Activated T-helper 1 cell treated with anti-CD3 and anti-CD28 coated beads, Interleukin-2, amount 50 U/mL, for 16 hours (primary cell): Measurements from ENCODE around the gene RGS3.
"Not testable (repeated sequence)": the region's sequence is repeated elsewhere in the genome, so short reads cannot be mapped to it uniquely, and the experiment has no call there.

ENCODE experiments used
- DNase-seq, 2 donors: peaks; one replicate each; pipeline ENCODE4 v3.0.0-alpha.2; 2020; ENCODE audit warnings: low read depth in 1 of 2, low spot score in 1 of 2

The RGS3 gene

GRCh38 chr9:113488071-113488470 is 24.5 kb downstream of the RGS3 start:
- no peak for DNase-seq

- DNase-seq: no peak
Observed at GRCh38 chr9:113488490-113488889, 25.0 kb downstream of the RGS3 start.

- DNase-seq: not testable (repeated sequence)
Observed at GRCh38 chr9:113491147-113491546, 27.6 kb downstream of the RGS3 start.

GRCh38 chr9:113492343-113493202 is 29.0 kb downstream of the RGS3 start:
- no peak for DNase-seq

- no peak for DNase-seq
Observed at GRCh38 chr9:113493203-113493520, 29.6 kb downstream of the RGS3 start.

- no peak for DNase-seq
Observed at GRCh38 chr9:113495526-113495925, 32.0 kb downstream of the RGS3 start.

GRCh38 chr9:113497051-113497450 is 33.5 kb downstream of the RGS3 start:
- DNase-seq: no peak

- no peak for DNase-seq
Observed at GRCh38 chr9:113499153-113499875, 35.8 kb downstream of the RGS3 start.

- DNase-seq: no peak
Observed at GRCh38 chr9:113499876-113500497, 36.5 kb downstream of the RGS3 start.

- DNase-seq: no peak
Observed at GRCh38 chr9:113501129-113501686, 37.7 kb downstream of the RGS3 start.

- DNase-seq: no peak
Observed at GRCh38 chr9:113501852-113502251, 38.3 kb downstream of the RGS3 start.

- no peak for DNase-seq
Observed at GRCh38 chr9:113502427-113503034, 39.0 kb downstream of the RGS3 start.

- no peak for DNase-seq
Observed at GRCh38 chr9:113503131-113503541, 39.6 kb downstream of the RGS3 start.

- no peak for DNase-seq
Observed at GRCh38 chr9:113503613-113504211, 40.2 kb downstream of the RGS3 start.

GRCh38 chr9:113504725-113505590 is 41.4 kb downstream of the RGS3 start:
- no peak for DNase-seq

GRCh38 chr9:113506090-113506589 is 42.6 kb downstream of the RGS3 start:
- DNase-seq: no peak

GRCh38 chr9:113507256-113507655 is 43.7 kb downstream of the RGS3 start:
- DNase-seq: no peak

- no peak for DNase-seq
Observed at GRCh38 chr9:113508111-113508749, 44.7 kb downstream of the RGS3 start.

- DNase-seq: no peak
Observed at GRCh38 chr9:113509463-113509862, 45.9 kb downstream of the RGS3 start.
